ENCODE measurements around the gene ALDH1B1. TPM values are rescaled to one million over a fixed set of nuclear protein-coding genes. Genes with fewer than 3 reads are reported as not detected.

Gene ALDH1B1
- total and polyA plus RNA-seq, 10 of the 15 experiments (the other 5 are each of a cell fraction or from before 2014, with no cell fraction given) = 8.6 to 38.5 (median 30.9) TPM

GRCh38 chr9:38428062-38428461 lies 35.6 kb downstream of the ALDH1B1 start:
- Histone ChIP-seq H3K4me1 (ENCODE audit: control insufficient read depth, insufficient read depth, low read length) (no peaks in the 10 kb centered on the region), H2AFZ (ENCODE audit: control insufficient read depth, low read depth, low read length) (no peak overlapping the region), H3K4me3 (no peak overlapping the region), H3K36me3 (ENCODE audit: control insufficient read depth in 2 of 2, insufficient read depth in 2 of 2, low read length in 1 of 2) (no peaks in the 10 kb centered on the region), H3K79me2 (ENCODE audit: control insufficient read depth, insufficient read depth, low read length) (no peaks in the 10 kb centered on the region), H3K9me3 (replicated peaks; ENCODE audit: control insufficient read depth, insufficient read depth, low read length) (no peaks in the 10 kb centered on the region), H3K9ac (ENCODE audit: control insufficient read depth, insufficient read depth, low read length) (no peak overlapping the region), H3K4me2 (ENCODE audit: control insufficient read depth, insufficient read depth) (no peak overlapping the region), H3K27ac (ENCODE audit: control insufficient read depth, insufficient read depth) (no peak overlapping the region), H4K20me1 (ENCODE audit: control insufficient read depth, insufficient read depth) (no peaks in the 10 kb centered on the region), H3K27me3 (replicated peaks in 1 of 2; ENCODE audit: control insufficient read depth in 2 of 2, insufficient read depth in 2 of 2, low read length in 1 of 2) (peaks cover 3% of the 10 kb centered on the region in 2 experiments)
- in situ Hi-C loops (cut with MboI) = no loop called here
- ATAC-seq (no peak), FAIRE-seq (no peak), DNase-seq (ENCODE audit: low read depth, low spot score) (no peak)
- no TSS peak for BruUV-seq (replicated peaks)
- CTCF ChIA-PET = no interaction called here
- RAD21 ChIA-PET (ENCODE audit: unreplicated experiment) = no interaction called here
- SMC1A ChIA-PET (ENCODE audit: uncharacterized antibody, unreplicated experiment) = no interaction called here
- intact Hi-C loops (cut with micrococcal nuclease; ENCODE audit: unreplicated experiment) = no loop called here
- 6% methylated on average over 1 of the region's 1 CpG for WGBS (ENCODE audit: insufficient coverage, insufficient replicate concordance, low lambda C conversion rate, missing lambda C conversion rate)
- POLR2A ChIA-PET = interaction anchor here (0.6 kb wide), 1 partner anchor 13 kb away, joined by 3 read pairs; no protein-coding TSS in a partner anchor
- TF ChIP-seq RAD51 (IDR thresholded peaks at IDR 0.05) = no peak
- TF ChIP-seq TCF3 (IDR thresholded peaks at IDR 0.05; ENCODE audit: borderline replicate concordance, insufficient read depth, low read depth, low read length) = no peak
- no peak for TF ChIP-seq ZNF687 (IDR thresholded peaks at IDR 0.05)
- TF ChIP-seq USF1 (IDR thresholded peaks at IDR 0.05; ENCODE audit: borderline replicate concordance, extremely low read length, insufficient read depth, low read depth, low read length) = no peak
- TF ChIP-seq ATF3 (IDR thresholded peaks at IDR 0.05; ENCODE audit: borderline replicate concordance, extremely low read depth, low read depth, low read length) = no peak
- TF ChIP-seq CBX3 (IDR thresholded peaks at IDR 0.05; ENCODE audit: borderline replicate concordance, low read depth) = no peak
- TF ChIP-seq IRF5 (IDR thresholded peaks at IDR 0.05; ENCODE audit: borderline replicate concordance) = no peak
- no peak for TF ChIP-seq ZNF274 (IDR thresholded peaks at IDR 0.05; ENCODE audit: insufficient read depth, insufficient read length)
- no peak for TF ChIP-seq USF2 (IDR thresholded peaks at IDR 0.05; ENCODE audit: borderline replicate concordance, low read depth, low read length)
- no peak for TF ChIP-seq ZBED1 (IDR thresholded peaks at IDR 0.05; ENCODE audit: borderline replicate concordance)
- no peak for TF ChIP-seq ZNF384 (IDR thresholded peaks at IDR 0.05; ENCODE audit: borderline replicate concordance, low read depth, low read length)
- TF ChIP-seq NKRF (conservative IDR thresholded peaks at IDR 0.05) = no peak
- TF ChIP-seq NR2C1 (IDR thresholded peaks at IDR 0.05) = no peak
- TF ChIP-seq BACH1 (IDR thresholded peaks at IDR 0.05; ENCODE audit: borderline replicate concordance) = no peak
